Measurements from ENCODE around the gene CYFIP2. TPM values are rescaled to one million over a fixed set of nuclear protein-coding genes. Genes with fewer than 3 reads are reported as not detected.

Gene CYFIP2
- total and polyA plus RNA-seq, 2 of the 8 experiments (the other 6 are each of a cell fraction or from before 2014, with no cell fraction given) = 45.1 to 80.6 TPM

- WGBS, 2 experiments (ENCODE audit: extremely low coverage in 1 of 2, insufficient coverage in 1 of 2, insufficient read length in 1 of 2, insufficient replicate concordance in 2 of 2, low coverage in 1 of 2, low lambda C conversion rate in 2 of 2, missing lambda C conversion rate in 1 of 2) = 96% methylated on average over 6 of the region's 6 CpGs; no CpG with 5 or more reads in 1 of the 2 experiments
- no peaks in the 10 kb centered on the region for H3K23me2 ChIP-seq (ENCODE audit: low read depth, low read length)
- H3K14ac ChIP-seq (ENCODE audit: insufficient read length) = no peak overlapping the region
- H3K56ac ChIP-seq (replicated peaks; ENCODE audit: insufficient read length, low read depth, low read length) = no peak overlapping the region
- H3K79me2 ChIP-seq (ENCODE audit: control insufficient read depth in 1 of 2, insufficient read depth in 2 of 2, low read length in 2 of 2) = no peaks in the 10 kb centered on the region
- no peak for TF ChIP-seq CREB1 (IDR thresholded peaks at IDR 0.05)
- no peak for TF ChIP-seq PHF8 (conservative IDR thresholded peaks at IDR 0.05; ENCODE audit: low read depth, low read length)
- no peak for TF ChIP-seq BACH1 (IDR thresholded peaks at IDR 0.05; ENCODE audit: low read length)
- TF ChIP-seq ATF3 (IDR thresholded peaks at IDR 0.05; ENCODE audit: insufficient read depth, low read depth, low read length) = no peak
- TF ChIP-seq CHD2 (IDR thresholded peaks at IDR 0.05; ENCODE audit: low read length) = no peak
- no peak for TF ChIP-seq SIN3A (conservative IDR thresholded peaks at IDR 0.05 in 1 of 2, IDR thresholded peaks at IDR 0.05 in 1 of 2; ENCODE audit: low read depth in 1 of 2, low read length in 2 of 2)
- TF ChIP-seq USF2 (IDR thresholded peaks at IDR 0.05; ENCODE audit: low read length) = no peak
- no peak for TF ChIP-seq SAP30 (IDR thresholded peaks at IDR 0.05; ENCODE audit: insufficient read depth, insufficient replicate concordance, low read length)
- no peak for TF ChIP-seq EP300 (IDR thresholded peaks at IDR 0.05; ENCODE audit: borderline replicate concordance in 1 of 2, low read depth in 2 of 2, low read length in 2 of 2)
- H2AK5ac ChIP-seq (ENCODE audit: low read depth, low read length) = no peak overlapping the region
- CTCF ChIA-PET (ENCODE audit: partially characterized antibody) = interaction anchor here (1.7 to 15.5 kb wide), 4 partner anchors 12 to 30 kb away, joined by 8 to 282 read pairs (median 28); a partner anchor contains a TSS
- H4K91ac ChIP-seq (replicated peaks; ENCODE audit: insufficient read length, low read length) = no peak overlapping the region
- no peak overlapping the region for H2BK5ac ChIP-seq (ENCODE audit: low read depth, low read length)
- peaks cover 0 to 16% (median 12%) of the 10 kb centered on the region in 4 experiments; a peak in 6 of 8 replicates for H3K36me3 ChIP-seq (ENCODE audit: control insufficient read depth in 2 of 4, insufficient read depth in 4 of 4, low read length in 3 of 4)
- no peak overlapping the region for H3K23ac ChIP-seq (ENCODE audit: insufficient read length)
- H2BK12ac ChIP-seq (ENCODE audit: low read depth, low read length) = no peak overlapping the region
- H2AFZ ChIP-seq (ENCODE audit: low read length) = no peak overlapping the region
- H2BK15ac ChIP-seq (ENCODE audit: low read length) = no peak overlapping the region
- no peaks in the 10 kb centered on the region for H3K27me3 ChIP-seq (replicated peaks in 1 of 4; ENCODE audit: control insufficient read depth in 3 of 4, extremely low read depth in 1 of 4, insufficient read depth in 3 of 4, low read length in 3 of 4)
- H4K5ac ChIP-seq (ENCODE audit: insufficient read length, low read depth, low read length) = no peak overlapping the region
- no peak overlapping the region for H2BK20ac ChIP-seq (ENCODE audit: low read length)
- H3K4me1 ChIP-seq (replicated peaks in 1 of 4; ENCODE audit: control insufficient read depth in 3 of 4, insufficient read depth in 4 of 4, low read length in 3 of 4) = no peaks in the 10 kb centered on the region
- no peak overlapping the region for H4K8ac ChIP-seq (ENCODE audit: extremely low read depth, insufficient read depth, low read length)
- no peak overlapping the region for H3K9ac ChIP-seq (replicated peaks in 1 of 4; ENCODE audit: extremely low read depth in 1 of 4, low read depth in 3 of 4, low read length in 3 of 4)
- POLR2A ChIA-PET (ENCODE audit: partially characterized antibody) = interaction anchor here (1.0 kb wide), 1 partner anchor 9 kb away, joined by 4 read pairs; no protein-coding TSS in a partner anchor
- H3K4me2 ChIP-seq (ENCODE audit: insufficient read depth in 1 of 2, low read depth in 2 of 2, low read length in 2 of 2) = no peak overlapping the region
- H3K27ac ChIP-seq (ENCODE audit: low read depth, low read length) = no peak overlapping the region
- no peaks in the 10 kb centered on the region for H3K9me3 ChIP-seq (ENCODE audit: insufficient read depth in 2 of 2, low read depth in 1 of 2, low read length in 1 of 2)
- H3K4ac ChIP-seq (replicated peaks; ENCODE audit: insufficient read length, low read depth, low read length) = no peak overlapping the region
- FAIRE-seq = no peak
- H3K18ac ChIP-seq (ENCODE audit: extremely low read depth, low read length) = no peak overlapping the region
- DNase-seq (ENCODE audit: low read depth in 1 of 2, low spot score in 2 of 2) = no peak
- no peak overlapping the region for H3K4me3 ChIP-seq (ENCODE audit: extremely low read depth in 1 of 4, insufficient read depth in 2 of 4, low read depth in 3 of 4, low read length in 4 of 4)
- H2BK120ac ChIP-seq (replicated peaks; ENCODE audit: low read depth, low read length) = no peak overlapping the region
- no peaks in the 10 kb centered on the region; the same call in 1 of the 2 replicates for H3K79me1 ChIP-seq (ENCODE audit: low read depth, low read length)
- H4K20me1 ChIP-seq (replicated peaks in 1 of 2; ENCODE audit: control insufficient read depth in 1 of 2, insufficient read depth in 2 of 2, low read length in 2 of 2) = peaks cover 0 to 5% of the 10 kb centered on the region in 2 experiments
Measured at GRCh38 chr5:157357823-157358222, 91.9 kb downstream of the CYFIP2 start.

Measured in H1 (cell line).